Fibroblast of mammary gland (primary cell): ENCODE data around the gene ZNF662.

Source experiments
- DNase-seq: peaks from one replicate; pipeline ENCODE4 v3.0.0-alpha.2; 2010; ENCODE audit warnings: low read depth
- H3K4me3 ChIP-seq: 2 replicates; pipeline ENCODE4 v1.5.1; 2011; ENCODE audit warnings: low read depth, mild to moderate bottlenecking, low read length, moderate library complexity; ENCODE audit not compliant: control insufficient read depth
- TF ChIP-seq, protein P1 (sequence below): conservative IDR thresholded peaks from 2 replicates; pipeline ENCODE4 v1.5.1; 2011; ENCODE audit warnings: low read depth, low read length, inconsistent platforms; ENCODE audit not compliant: control insufficient read depth, insufficient read depth

ZNF662 gene

DNA sequence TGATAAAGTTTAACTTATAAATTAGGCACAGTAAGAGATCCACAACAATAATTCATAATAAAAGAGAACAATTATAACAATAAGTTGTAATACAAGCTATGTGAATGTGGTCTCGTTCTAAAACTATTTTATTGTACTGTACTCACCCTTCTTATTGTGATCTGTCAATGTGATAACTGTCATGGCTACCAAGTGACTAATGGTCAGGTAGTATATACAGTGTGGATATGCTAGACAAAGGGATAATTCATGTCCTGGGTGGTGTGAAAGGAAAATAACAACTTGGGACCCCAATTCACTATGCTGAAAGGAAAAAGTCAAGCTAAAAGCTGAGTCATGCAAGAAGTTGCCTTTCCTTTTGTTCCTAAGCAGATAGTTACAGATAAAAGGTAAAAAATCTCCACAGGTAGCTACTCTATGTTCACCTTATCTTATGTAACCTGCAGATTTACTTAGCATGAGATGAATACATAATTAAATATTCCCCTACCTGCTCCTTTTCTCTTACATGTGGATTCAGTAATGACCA lies 19.6 kb upstream of the ZNF662 start:
- no peak overlapping the region for H3K4me3 ChIP-seq
- TF ChIP-seq, protein P1, sequence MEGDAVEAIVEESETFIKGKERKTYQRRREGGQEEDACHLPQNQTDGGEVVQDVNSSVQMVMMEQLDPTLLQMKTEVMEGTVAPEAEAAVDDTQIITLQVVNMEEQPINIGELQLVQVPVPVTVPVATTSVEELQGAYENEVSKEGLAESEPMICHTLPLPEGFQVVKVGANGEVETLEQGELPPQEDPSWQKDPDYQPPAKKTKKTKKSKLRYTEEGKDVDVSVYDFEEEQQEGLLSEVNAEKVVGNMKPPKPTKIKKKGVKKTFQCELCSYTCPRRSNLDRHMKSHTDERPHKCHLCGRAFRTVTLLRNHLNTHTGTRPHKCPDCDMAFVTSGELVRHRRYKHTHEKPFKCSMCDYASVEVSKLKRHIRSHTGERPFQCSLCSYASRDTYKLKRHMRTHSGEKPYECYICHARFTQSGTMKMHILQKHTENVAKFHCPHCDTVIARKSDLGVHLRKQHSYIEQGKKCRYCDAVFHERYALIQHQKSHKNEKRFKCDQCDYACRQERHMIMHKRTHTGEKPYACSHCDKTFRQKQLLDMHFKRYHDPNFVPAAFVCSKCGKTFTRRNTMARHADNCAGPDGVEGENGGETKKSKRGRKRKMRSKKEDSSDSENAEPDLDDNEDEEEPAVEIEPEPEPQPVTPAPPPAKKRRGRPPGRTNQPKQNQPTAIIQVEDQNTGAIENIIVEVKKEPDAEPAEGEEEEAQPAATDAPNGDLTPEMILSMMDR: no peak
- no peak for DNase-seq

DNA sequence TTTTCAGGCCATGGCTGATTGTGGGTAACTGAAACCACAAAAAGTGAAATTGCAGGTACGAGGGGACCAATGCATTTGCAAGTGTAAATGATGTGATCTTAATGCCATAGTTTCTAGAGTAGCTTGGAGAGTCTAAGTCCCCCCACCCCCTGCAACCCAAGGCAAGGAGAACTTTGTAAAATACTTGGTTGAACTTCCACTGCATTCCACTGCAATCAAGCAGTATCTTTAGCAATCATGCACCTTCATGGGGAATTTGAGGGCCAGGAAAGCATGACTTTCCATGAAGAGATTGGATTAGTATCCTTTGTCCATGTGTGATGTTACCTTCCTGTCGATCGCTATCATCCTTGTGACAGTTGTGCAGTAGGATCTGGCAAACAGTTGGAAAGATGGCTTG lies 18.9 kb upstream of the ZNF662 start:
- no peak for DNase-seq
- TF ChIP-seq, protein P1: no peak
- no peak overlapping the region for H3K4me3 ChIP-seq

DNA sequence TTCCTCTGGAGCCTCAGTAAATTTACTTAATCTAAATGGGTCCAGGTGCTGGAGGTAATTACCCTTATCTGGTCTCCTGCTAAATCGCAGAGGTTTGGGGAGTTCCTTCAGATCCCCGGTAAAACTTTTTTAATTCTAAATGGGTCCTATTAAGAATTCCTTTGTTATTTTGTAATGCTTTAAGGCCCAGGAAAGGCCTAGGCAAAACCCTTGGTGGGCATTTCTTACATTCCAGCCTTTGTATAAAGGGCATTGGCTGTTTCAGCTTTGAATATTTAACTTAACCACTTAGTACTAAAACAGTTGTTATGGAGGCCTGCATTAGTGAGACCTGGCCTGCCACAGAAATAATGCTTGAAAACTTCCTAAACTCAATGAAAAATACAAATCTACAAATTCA lies 14.9 kb upstream of the ZNF662 start:
- no peak for DNase-seq
- TF ChIP-seq, protein P1: no peak
- no peak overlapping the region for H3K4me3 ChIP-seq

DNA sequence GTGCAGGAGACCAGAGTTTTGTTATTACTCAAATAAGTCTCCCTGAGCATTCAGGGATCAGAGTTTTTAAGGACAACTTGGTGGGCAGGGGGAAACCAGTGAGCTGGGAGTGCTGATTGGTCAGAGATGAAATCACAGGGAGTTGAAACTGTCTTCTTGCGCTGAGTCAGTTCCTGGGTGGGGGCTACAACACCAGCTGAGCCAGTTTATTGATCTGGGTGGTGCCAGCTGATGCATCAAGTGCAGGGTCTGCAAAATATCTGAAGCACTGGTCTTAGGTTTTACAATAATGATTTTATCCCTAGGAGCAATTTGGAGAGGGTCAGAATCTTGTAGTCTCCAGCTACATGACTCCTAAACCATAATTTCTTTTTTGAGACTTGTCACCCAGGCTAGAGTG lies 13.8 kb upstream of the ZNF662 start:
- TF ChIP-seq, protein P1: no peak
- no peak overlapping the region for H3K4me3 ChIP-seq
- DNase-seq: peak; percentile 39

DNA sequence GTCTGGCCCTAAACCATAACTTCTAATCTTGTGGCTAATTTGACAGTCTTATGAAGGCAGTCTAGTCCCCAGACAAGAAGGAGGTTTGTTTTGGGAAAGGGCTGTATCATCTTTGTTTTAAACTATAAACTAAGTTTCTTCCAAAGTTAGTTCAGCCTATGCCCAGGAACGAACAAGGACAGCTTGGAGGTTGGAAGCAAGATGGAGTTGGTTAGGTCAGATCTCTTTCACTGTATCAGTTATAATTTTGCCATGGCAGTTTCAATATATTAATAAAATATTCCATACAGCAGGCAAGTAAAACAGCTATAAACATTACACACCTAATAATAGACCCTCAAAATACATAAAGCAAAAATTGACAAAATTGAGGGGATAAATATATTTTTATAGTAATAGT lies 13.1 kb upstream of the ZNF662 start:
- no peak overlapping the region for H3K4me3 ChIP-seq
- no peak for DNase-seq
- TF ChIP-seq, protein P1: no peak

DNA sequence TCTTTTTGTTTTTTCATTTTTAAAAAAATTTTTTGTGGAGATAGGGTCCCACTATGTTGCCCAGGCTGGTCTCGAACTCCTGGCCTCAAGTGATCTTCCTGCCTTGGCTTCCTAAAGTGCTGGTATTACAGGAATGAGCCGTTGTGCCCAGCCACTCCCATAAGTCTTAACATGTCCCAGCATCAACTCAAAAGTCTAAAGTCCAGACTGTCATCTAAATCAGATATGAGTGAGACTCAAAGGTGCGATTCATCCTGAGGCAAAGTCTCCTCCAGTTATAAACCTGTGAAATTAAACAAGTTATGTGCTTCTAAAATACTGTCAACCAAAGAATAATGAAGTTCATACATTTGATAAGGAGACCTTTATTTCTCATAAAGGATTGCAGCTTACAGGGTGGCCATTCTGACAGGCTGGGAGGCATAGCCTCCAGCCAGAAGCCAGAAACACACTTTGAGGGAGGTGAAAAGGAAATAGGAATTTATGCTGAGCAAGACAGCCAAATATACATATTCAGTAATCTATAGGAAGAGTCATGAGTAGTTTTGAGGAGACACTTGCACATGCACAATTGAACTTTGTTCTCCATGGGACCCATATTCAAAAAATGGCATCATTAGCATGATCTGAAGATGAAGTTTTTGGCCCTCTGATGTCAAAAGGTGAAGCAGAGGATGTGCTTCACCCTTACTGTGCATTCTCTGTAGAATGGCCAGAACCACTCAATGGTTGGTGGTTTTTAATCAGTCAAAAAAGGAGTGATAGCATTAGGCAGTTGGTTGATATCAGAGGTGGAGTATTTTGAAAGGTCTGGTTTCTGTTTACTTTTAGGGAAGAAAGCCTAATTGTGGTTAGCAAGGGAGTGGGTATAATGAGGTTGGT lies 11.0 kb upstream of the ZNF662 start:
- TF ChIP-seq, protein P1: no peak
- no peak overlapping the region for H3K4me3 ChIP-seq
- DNase-seq: no peak
